ENCODE results near the gene HOXD3.

DNA sequence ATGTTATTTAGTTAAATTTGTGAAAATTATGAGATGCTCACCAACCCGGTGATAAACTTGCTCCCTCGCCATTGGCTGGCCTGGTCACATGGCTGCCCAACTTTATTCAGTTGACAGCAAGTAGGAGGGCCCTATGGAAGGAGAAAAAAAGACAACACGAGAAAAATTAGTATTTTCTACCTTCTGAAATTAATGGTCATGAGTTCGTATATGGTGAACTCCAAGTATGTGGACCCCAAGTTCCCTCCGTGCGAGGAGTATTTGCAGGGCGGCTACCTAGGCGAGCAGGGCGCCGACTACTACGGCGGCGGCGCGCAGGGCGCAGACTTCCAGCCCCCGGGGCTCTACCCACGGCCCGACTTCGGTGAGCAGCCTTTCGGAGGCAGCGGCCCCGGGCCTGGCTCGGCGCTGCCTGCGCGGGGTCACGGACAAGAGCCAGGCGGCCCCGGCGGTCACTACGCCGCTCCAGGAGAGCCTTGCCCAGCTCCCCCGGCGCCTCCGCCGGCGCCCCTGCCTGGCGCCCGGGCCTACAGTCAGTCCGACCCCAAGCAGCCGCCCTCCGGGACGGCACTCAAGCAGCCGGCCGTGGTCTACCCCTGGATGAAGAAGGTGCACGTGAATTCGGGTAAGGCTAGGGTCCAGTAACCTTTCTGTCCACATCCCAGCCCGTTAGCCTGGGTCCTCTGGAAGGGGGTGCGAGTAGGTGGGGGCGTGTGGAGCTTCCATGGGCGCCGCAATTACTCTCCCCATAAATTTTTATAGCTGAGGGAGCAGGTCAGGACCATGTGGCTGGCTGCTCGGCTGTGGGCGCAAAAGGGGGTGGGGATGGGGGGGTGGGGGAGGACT, 5.4 kb upstream of the HOXD3 start, which contains the start of gene HOXD4:
- TF ChIP-seq CTCF (IDR thresholded peaks at IDR 0.05; ENCODE audit: low read length) (no peak), EZH2phosphoT487 (IDR thresholded peaks at IDR 0.05; ENCODE audit: low read length) (no peak), EZH2 (optimal IDR thresholded peaks at IDR 0.05; ENCODE audit: low read depth, low read length) (no peak)
